ENCODE results near the gene PELO. TPM values are rescaled to one million over a fixed set of nuclear protein-coding genes. Genes with fewer than 3 reads are reported as not detected.

PELO gene
- polyA plus RNA-seq, 1 donor (not counting 4 experiments of a cell fraction or from before 2014, with no cell fraction given), result 10.6 TPM

DNA sequence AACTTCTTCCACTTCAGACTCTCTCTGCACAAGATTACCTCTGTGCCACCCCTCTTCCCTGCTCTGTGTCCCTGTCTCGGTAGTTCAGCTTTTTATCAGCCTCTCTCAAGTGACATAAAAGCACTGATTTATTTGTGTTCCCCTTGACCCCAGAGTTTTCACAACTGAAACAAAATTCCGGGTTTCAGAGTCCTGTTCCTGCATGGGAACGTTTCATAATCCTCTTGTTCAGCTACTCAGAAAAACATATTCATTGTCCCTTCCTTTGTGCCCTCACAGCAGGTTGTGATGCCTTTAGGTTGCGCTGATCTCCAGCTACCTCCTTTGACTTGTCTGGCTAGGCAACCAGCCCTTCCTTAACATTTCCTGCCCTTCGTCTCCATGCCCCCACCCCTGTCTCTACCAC, 13.7 kb upstream of the PELO start:
- dilution Hi-C loops (cut with MboI; ENCODE audit: extremely low pct_ligation_motif_present, low sequenced_read_pairs), result no loop called here
- TF ChIP-seq, protein P1, sequence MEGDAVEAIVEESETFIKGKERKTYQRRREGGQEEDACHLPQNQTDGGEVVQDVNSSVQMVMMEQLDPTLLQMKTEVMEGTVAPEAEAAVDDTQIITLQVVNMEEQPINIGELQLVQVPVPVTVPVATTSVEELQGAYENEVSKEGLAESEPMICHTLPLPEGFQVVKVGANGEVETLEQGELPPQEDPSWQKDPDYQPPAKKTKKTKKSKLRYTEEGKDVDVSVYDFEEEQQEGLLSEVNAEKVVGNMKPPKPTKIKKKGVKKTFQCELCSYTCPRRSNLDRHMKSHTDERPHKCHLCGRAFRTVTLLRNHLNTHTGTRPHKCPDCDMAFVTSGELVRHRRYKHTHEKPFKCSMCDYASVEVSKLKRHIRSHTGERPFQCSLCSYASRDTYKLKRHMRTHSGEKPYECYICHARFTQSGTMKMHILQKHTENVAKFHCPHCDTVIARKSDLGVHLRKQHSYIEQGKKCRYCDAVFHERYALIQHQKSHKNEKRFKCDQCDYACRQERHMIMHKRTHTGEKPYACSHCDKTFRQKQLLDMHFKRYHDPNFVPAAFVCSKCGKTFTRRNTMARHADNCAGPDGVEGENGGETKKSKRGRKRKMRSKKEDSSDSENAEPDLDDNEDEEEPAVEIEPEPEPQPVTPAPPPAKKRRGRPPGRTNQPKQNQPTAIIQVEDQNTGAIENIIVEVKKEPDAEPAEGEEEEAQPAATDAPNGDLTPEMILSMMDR (optimal IDR thresholded peaks at IDR 0.05 in 1 of 3, IDR thresholded peaks at IDR 0.05 in 1 of 3, conservative IDR thresholded peaks at IDR 0.05 in 1 of 3; ENCODE audit: extremely low read depth in 1 of 3, insufficient read depth in 2 of 3, low read length in 3 of 3), result no peak
- TF ChIP-seq EZH2 (IDR thresholded peaks at IDR 0.05; ENCODE audit: low read length), result no peak
- H3K36me3 ChIP-seq (ENCODE audit: control insufficient read depth in 2 of 2, extremely low read depth in 1 of 2, insufficient read depth in 2 of 2, low read length in 2 of 2), result no peaks in the 10 kb centered on the region

GRCh38 chr5:52776116-52776515, 11.6 kb upstream of the PELO start:
- no peak overlapping the region for H3K4me3 ChIP-seq (ENCODE audit: control insufficient read depth in 2 of 3, extremely low read depth in 1 of 3, insufficient read depth in 2 of 3, low read depth in 1 of 3, low read length in 3 of 3)
- dilution Hi-C loops (cut with MboI; ENCODE audit: extremely low pct_ligation_motif_present, low sequenced_read_pairs), result no loop called here

More for the DNA sequence above, 13.7 kb upstream of the PELO start:
- no peak overlapping the region for H3K4me2 ChIP-seq (ENCODE audit: control insufficient read depth, extremely low read depth, insufficient read depth, low read depth, low read length)
- FAIRE-seq (no peak), DNase-seq (ENCODE audit: low read depth, low spot score) (no peak)
- no peak overlapping the region for H3K4me3 ChIP-seq (ENCODE audit: control insufficient read depth in 2 of 3, extremely low read depth in 1 of 3, insufficient read depth in 2 of 3, low read depth in 1 of 3, low read length in 3 of 3)
- H3K9ac ChIP-seq (ENCODE audit: control insufficient read depth, extremely low read depth, insufficient read depth, low read length), result no peak overlapping the region
- no peaks in the 10 kb centered on the region for H3K27me3 ChIP-seq (ENCODE audit: control insufficient read depth, extremely low read depth, insufficient read depth, low read length)
- no peaks in the 10 kb centered on the region for H4K20me1 ChIP-seq (ENCODE audit: control insufficient read depth, extremely low read depth, insufficient read depth, low read length)
- no peaks in the 10 kb centered on the region for H3K4me1 ChIP-seq (ENCODE audit: control insufficient read depth, extremely low read depth, insufficient read depth, low read length)
- H3K79me2 ChIP-seq (ENCODE audit: control insufficient read depth, insufficient read depth, low read length), result no peaks in the 10 kb centered on the region
- H3K9me3 ChIP-seq (ENCODE audit: control insufficient read depth, low read depth, low read length), result no peaks in the 10 kb centered on the region
- H3K9me1 ChIP-seq (ENCODE audit: control insufficient read depth, extremely low read depth, insufficient read depth, low read length), result no peaks in the 10 kb centered on the region
- no peak overlapping the region for H2AFZ ChIP-seq (ENCODE audit: control insufficient read depth, low read length)
- no peak overlapping the region for H3K27ac ChIP-seq (ENCODE audit: control insufficient read depth, insufficient read depth, low read length)

More at GRCh38 chr5:52776116-52776515, 11.6 kb upstream of the PELO start:
- Histone ChIP-seq H3K36me3 (ENCODE audit: control insufficient read depth in 2 of 2, extremely low read depth in 1 of 2, insufficient read depth in 2 of 2, low read length in 2 of 2) (no peaks in the 10 kb centered on the region), H4K20me1 (ENCODE audit: control insufficient read depth, extremely low read depth, insufficient read depth, low read length) (no peaks in the 10 kb centered on the region), H3K9me1 (ENCODE audit: control insufficient read depth, extremely low read depth, insufficient read depth, low read length) (no peaks in the 10 kb centered on the region), H3K9me3 (ENCODE audit: control insufficient read depth, low read depth, low read length) (no peaks in the 10 kb centered on the region), H3K79me2 (ENCODE audit: control insufficient read depth, insufficient read depth, low read length) (no peaks in the 10 kb centered on the region), H3K4me1 (ENCODE audit: control insufficient read depth, extremely low read depth, insufficient read depth, low read length) (no peaks in the 10 kb centered on the region), H3K4me2 (ENCODE audit: control insufficient read depth, extremely low read depth, insufficient read depth, low read depth, low read length) (no peak overlapping the region), H3K27ac (ENCODE audit: control insufficient read depth, insufficient read depth, low read length) (no peak overlapping the region), H3K27me3 (ENCODE audit: control insufficient read depth, extremely low read depth, insufficient read depth, low read length) (no peaks in the 10 kb centered on the region), H2AFZ (ENCODE audit: control insufficient read depth, low read length) (no peak overlapping the region), H3K9ac (ENCODE audit: control insufficient read depth, extremely low read depth, insufficient read depth, low read length) (no peak overlapping the region)
- DNase-seq (ENCODE audit: low read depth, low spot score), result no peak
- FAIRE-seq, result no peak
- TF ChIP-seq EZH2 (IDR thresholded peaks at IDR 0.05; ENCODE audit: low read length), result no peak
- TF ChIP-seq, protein P1 (optimal IDR thresholded peaks at IDR 0.05 in 1 of 3, IDR thresholded peaks at IDR 0.05 in 1 of 3, conservative IDR thresholded peaks at IDR 0.05 in 1 of 3; ENCODE audit: extremely low read depth in 1 of 3, insufficient read depth in 2 of 3, low read length in 3 of 3), result no peak
